GM19467 (cell line): ENCODE measurements around the gene ID2.
"Not testable (repeated sequence)": the region's sequence is repeated elsewhere in the genome, so short reads cannot be mapped to it uniquely, and the experiment has no call there.

Experiments used
- ATAC-seq: cut with Tn5 transposase; IDR thresholded peaks from one replicate; pipeline ENCODE4 v1.9.1; 2021; ENCODE audit warnings: mild to moderate bottlenecking, moderate library complexity; ENCODE audit not compliant: unreplicated experiment

Gene ID2

DNA sequence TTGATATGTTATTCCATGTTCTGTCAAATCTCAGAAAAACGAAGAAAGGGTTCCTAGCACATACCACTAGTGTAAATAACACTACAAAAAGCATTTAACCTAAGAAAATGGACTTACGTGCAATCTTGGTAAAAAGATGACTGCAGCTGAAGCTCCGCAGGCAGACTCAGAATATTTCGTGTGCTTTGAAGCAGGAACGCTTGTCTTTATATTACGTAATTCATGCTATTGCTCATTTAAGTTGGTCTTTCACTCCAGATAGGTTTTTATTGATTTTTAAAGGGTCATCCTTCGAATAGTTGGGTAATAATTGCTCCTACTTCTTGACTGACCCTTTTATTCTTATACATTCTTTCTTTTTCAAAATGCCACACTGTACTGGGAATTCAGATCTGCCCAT, 44.0 kb downstream of the ID2 start:
- ATAC-seq, result no peak

DNA sequence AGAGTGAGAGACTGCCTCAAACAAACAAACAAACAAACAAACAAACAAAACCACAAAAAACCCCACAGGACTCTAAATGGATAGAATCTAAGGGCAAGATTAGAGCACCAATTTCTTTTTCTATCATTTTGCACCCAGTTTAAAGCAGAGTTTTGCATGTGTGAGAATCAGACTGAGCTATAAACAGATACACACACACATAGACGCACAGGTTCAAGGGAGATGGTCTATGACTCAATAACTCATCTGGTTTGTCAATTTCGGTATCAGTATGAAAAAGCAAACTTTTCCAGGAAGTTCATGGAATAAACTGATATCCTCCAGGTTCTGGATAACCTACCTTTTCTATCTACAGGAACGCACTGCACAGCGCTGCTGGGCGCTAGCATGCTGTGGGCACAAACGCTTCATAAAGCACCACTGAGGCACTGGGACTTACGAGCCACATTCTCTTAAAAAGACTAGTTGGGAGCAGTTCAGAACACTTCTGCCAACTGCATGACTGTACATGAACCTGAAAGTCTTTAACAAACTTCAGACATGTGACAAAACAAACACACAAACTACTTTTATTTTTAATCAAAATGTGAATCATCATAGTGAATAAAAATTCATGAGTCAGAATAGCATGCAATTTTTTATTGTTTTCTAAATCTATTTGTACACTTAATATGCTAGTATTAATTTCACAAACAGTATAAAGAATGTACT, 46.6 kb downstream of the ID2 start:
- no peak for ATAC-seq

DNA sequence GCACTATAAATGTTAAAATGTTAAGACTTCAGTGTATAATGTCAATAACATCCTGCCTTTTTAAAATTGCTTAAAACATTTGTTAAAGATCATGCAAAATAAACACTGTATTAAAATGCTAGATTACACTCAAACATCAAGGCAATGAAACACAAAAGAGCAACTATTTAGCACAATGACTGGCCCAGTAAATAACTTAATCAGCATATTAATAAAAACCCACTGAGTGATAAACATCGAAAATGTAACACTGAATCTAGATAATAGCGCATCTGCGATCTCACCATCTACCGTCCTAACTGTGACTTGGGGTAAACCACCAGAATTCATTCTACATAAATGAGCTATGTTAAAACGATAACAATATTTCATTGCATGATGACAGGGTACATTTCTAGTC, 47.2 kb downstream of the ID2 start:
- ATAC-seq, result not testable (repeated sequence)

DNA sequence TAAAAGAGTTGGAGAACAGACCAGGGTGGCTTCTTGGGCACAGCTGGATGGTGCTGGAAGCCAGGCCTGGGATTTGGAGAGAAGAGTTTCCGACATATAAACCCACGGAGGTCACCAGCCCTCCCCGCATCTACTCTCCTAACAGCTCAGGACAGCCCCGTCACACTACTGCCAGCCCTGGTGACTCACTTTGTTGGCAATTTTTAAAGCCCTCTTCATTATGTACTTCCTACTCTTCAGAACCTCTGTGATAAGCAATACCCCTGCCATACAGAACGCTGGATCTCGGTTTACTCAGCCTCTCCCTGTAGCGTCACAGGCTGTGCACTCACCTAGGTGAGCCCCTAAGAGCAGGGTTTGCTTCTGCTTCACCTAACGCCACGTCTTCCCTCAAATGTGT, 48.1 kb downstream of the ID2 start:
- ATAC-seq, result no peak

DNA sequence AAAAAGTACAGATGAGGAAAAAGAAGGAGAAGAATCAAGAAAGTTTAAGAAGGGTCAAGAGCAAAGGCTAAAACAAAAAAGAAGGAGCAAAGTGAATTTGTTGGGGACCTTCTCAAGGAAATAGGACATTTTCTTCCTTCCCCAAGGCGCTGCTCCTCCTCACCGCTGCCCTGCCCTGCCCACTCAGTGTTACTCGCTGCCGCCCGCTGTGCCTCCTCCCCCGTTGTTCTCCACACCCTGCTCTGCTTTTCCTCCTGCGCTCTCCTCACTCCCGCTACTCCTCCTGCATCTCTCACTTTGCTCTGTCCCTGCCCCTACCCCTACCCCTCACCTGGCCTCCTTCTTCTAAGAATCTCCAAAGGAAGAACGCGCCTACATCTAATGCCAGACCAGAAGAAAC, 50.7 kb downstream of the ID2 start:
- no peak for ATAC-seq
